OCI-LY7 (cell line): ENCODE measurements around the gene ACYP2. TPM values are rescaled to one million over a fixed set of nuclear protein-coding genes. Genes with fewer than 3 reads are reported as not detected.

Experiments
- BruUV-seq: library from RNA; stranded (reverse); fragments of 400-500 nt; replicated peaks from 2 replicates; lab custom pipeline; 2021; lab: Mats Ljungman, UMichigan
- CTCF ChIA-PET: fragments of 300-600 bp; sonication (Branson Sonifier 250); formaldehyde crosslinking; loops from one replicate; lab custom pipeline; 2022; ENCODE audit warnings: antibody characterized with exemption; ENCODE audit not compliant: unreplicated experiment; lab: Charles Lee
- POLR2A ChIA-PET: fragments of 300-600 bp; sonication (Branson Sonifier 250); formaldehyde crosslinking; loops from one replicate; lab custom pipeline; 2022; ENCODE audit warnings: antibody characterized with exemption; lab: Charles Lee
- DNase-seq: peaks from one replicate; pipeline ENCODE4 v3.0.0-alpha.2; 2015; ENCODE audit warnings: low spot score
- H2AFZ ChIP-seq: fragments of 200-600 bp; sonication (generic), shearing (Covaris generic); 2 replicates; pipeline ENCODE4 v1.6.1; 2014; ENCODE audit warnings: mild to moderate bottlenecking, antibody characterized with exemption, low read length, moderate library complexity
- H3K27ac ChIP-seq: fragments of 200-600 bp; sonication (generic); 2 replicates; pipeline ENCODE4 v1.5.1; 2014; ENCODE audit warnings: mixed run types, low read depth, mild to moderate bottlenecking, moderate library complexity, low read length, inconsistent platforms; ENCODE audit not compliant: poor library complexity, severe bottlenecking
- H3K36me3 ChIP-seq: fragments of 200-600 bp; sonication (generic); 2 replicates; pipeline ENCODE4 v1.6.1; 2014; ENCODE audit warnings: mild to moderate bottlenecking, antibody characterized with exemption, low read length, moderate library complexity, mixed read lengths; ENCODE audit not compliant: insufficient read depth
- H3K4me1 ChIP-seq: fragments of 200-600 bp; sonication (generic); 2 replicates; pipeline ENCODE4 v1.5.1; 2014; ENCODE audit warnings: mild to moderate bottlenecking, low read length; ENCODE audit not compliant: insufficient read depth, poor library complexity, severe bottlenecking
- H3K4me2 ChIP-seq: fragments of 200-600 bp; sonication (generic); 2 replicates; pipeline ENCODE4 v1.6.1; 2014; ENCODE audit warnings: mild to moderate bottlenecking, low read length
- H3K4me3 ChIP-seq: fragments of 200-600 bp; sonication (generic); 2 replicates; pipeline ENCODE4 v1.5.1; 2014; ENCODE audit warnings: mild to moderate bottlenecking, low read depth, low read length; ENCODE audit not compliant: poor library complexity, severe bottlenecking
- H3K79me2 ChIP-seq: fragments of 200-600 bp; sonication (generic); 2 replicates; pipeline ENCODE4 v1.6.1; 2016; ENCODE audit warnings: low read depth, mild to moderate bottlenecking, low read length, moderate library complexity, mixed read lengths; ENCODE audit not compliant: insufficient read depth
- H3K9me2 ChIP-seq: fragments of 200-600 bp; sonication (generic); 2 replicates; pipeline ENCODE4 v1.6.1; 2016; ENCODE audit warnings: mild to moderate bottlenecking, low read length, mixed read lengths; ENCODE audit not compliant: insufficient read depth
- H3K9me3 ChIP-seq: fragments of 200-600 bp; sonication (generic); 2 replicates; pipeline ENCODE4 v1.6.1; 2014; ENCODE audit warnings: mild to moderate bottlenecking, mixed run types, low read length, mixed read lengths
- H4K20me1 ChIP-seq: fragments of 200-600 bp; sonication (generic); 2 replicates; pipeline ENCODE4 v1.6.1; 2014; ENCODE audit warnings: mild to moderate bottlenecking, antibody characterized with exemption, low read length, moderate library complexity, mixed read lengths; ENCODE audit not compliant: insufficient read depth
- EZH2phosphoT487 ChIP-seq: fragments of 200-600 bp; sonication (generic); IDR thresholded peaks from 2 replicates; pipeline ENCODE4 v1.6.1; 2018; ENCODE audit warnings: low read depth, borderline replicate concordance, mild to moderate bottlenecking, mixed run types, antibody characterized with exemption, low read length, moderate library complexity, mixed read lengths
- intact Hi-C: fragments of 100-400 bp; cut with micrococcal nuclease; formaldehyde crosslinking; loops from one replicate; pipeline ENCODE4 v1.10.0; 2022; ENCODE audit not compliant: unreplicated experiment
- total RNA-seq, 2 experiments: library from RNA; depleted of rRNA in 1 of 2; stranded (reverse); fragments of >200 nt in 1 of 2; shearing (Covaris generic) in 1 of 2; gene quantifications; 2 replicates each; pipeline ENCODE4 v1.2.3, GENCODE V29; 2014 to 2022
- TF ChIP-seq, protein P1 (sequence below): fragments of 200-600 bp; sonication (generic); conservative IDR thresholded peaks from 2 replicates; pipeline ENCODE4 v1.5.1; 2014; ENCODE audit warnings: mild to moderate bottlenecking, antibody characterized with exemption, low read length, moderate library complexity, mixed read lengths

ACYP2 gene
- total RNA-seq, 2 experiments from 2014 or later, result 18.7 to 20.6 TPM

DNA sequence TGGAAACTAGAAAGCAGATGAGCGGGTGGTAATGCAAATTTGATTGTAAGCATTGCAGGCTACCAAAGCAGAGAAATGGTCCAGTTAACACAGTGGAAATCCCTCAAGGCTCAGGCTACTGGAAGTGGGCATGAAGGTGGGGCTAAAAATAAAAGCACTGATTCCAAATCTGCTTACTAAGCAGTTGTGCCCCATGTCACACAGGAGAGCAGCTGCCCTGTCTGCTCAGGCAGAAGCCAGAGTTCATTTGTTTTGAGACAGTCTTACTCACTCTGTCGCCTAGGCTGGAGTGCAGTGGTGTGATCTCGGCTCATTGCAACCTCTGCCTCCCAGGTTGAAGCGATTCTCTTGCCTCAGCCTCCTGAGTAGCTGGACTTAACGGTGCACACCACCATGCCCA lies 183.1 kb downstream of the ACYP2 start:
- TF ChIP-seq, protein P1, sequence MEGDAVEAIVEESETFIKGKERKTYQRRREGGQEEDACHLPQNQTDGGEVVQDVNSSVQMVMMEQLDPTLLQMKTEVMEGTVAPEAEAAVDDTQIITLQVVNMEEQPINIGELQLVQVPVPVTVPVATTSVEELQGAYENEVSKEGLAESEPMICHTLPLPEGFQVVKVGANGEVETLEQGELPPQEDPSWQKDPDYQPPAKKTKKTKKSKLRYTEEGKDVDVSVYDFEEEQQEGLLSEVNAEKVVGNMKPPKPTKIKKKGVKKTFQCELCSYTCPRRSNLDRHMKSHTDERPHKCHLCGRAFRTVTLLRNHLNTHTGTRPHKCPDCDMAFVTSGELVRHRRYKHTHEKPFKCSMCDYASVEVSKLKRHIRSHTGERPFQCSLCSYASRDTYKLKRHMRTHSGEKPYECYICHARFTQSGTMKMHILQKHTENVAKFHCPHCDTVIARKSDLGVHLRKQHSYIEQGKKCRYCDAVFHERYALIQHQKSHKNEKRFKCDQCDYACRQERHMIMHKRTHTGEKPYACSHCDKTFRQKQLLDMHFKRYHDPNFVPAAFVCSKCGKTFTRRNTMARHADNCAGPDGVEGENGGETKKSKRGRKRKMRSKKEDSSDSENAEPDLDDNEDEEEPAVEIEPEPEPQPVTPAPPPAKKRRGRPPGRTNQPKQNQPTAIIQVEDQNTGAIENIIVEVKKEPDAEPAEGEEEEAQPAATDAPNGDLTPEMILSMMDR, result no peak
- TF ChIP-seq EZH2phosphoT487, result no peak
- H3K36me3 ChIP-seq, result no peaks in the 10 kb centered on the region
- H3K4me1 ChIP-seq, result no peaks in the 10 kb centered on the region
- no peaks in the 10 kb centered on the region for H3K79me2 ChIP-seq
- no peaks in the 10 kb centered on the region for H4K20me1 ChIP-seq
- no peak overlapping the region for H3K4me2 ChIP-seq
- DNase-seq, result no peak
- POLR2A ChIA-PET, result interaction anchor here (0.6 kb wide), 1 partner anchor 93 kb away, joined by 5 read pairs; no protein-coding TSS in a partner anchor
- no peak overlapping the region for H3K27ac ChIP-seq
- CTCF ChIA-PET, result no interaction called here
- BruUV-seq, result no TSS peak
- no peak overlapping the region for H3K4me3 ChIP-seq
- H2AFZ ChIP-seq, result no peak overlapping the region
- H3K9me2 ChIP-seq, result no peaks in the 10 kb centered on the region
- no peaks in the 10 kb centered on the region for H3K9me3 ChIP-seq
- intact Hi-C loops, result no loop called here

DNA sequence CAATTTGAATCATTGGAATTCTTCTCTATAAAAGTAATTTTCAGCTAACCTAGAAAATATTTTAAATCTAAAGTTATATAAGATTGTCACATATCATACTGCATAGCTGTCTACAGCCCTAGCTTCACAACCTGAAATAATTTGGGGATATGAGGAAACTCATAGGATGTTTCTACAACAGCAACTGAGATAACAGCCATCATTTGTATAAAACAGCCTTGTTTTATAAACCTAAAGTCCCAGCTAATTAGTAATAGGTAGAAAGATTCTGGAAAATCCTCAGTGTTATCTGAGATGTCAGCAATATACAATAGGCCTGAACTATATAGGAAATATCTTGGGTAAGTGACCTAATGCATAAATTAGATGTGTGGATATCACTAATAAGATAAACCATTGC lies 188.2 kb downstream of the ACYP2 start:
- POLR2A ChIA-PET, result interaction anchor here (0.6 to 0.9 kb wide), 2 partner anchors 10 to 411 kb away, joined by 3 read pairs; no protein-coding TSS in a partner anchor
- TF ChIP-seq EZH2phosphoT487, result no peak
- TF ChIP-seq, protein P1, result no peak
- Histone ChIP-seq H3K4me1 (no peaks in the 10 kb centered on the region), H3K36me3 (no peaks in the 10 kb centered on the region), H3K79me2 (no peaks in the 10 kb centered on the region), H2AFZ (no peak overlapping the region), H3K9me3 (no peaks in the 10 kb centered on the region), H3K9me2 (no peaks in the 10 kb centered on the region), H3K27ac (no peak overlapping the region), H3K4me2 (no peak overlapping the region), H4K20me1 (no peaks in the 10 kb centered on the region), H3K4me3 (no peak overlapping the region)
- no peak for DNase-seq
- intact Hi-C loops, result no loop called here
- CTCF ChIA-PET, result interaction anchor here (0.6 kb wide), 1 partner anchor 108 kb away, joined by 3 read pairs; no protein-coding TSS in a partner anchor
- BruUV-seq, result no TSS peak

DNA sequence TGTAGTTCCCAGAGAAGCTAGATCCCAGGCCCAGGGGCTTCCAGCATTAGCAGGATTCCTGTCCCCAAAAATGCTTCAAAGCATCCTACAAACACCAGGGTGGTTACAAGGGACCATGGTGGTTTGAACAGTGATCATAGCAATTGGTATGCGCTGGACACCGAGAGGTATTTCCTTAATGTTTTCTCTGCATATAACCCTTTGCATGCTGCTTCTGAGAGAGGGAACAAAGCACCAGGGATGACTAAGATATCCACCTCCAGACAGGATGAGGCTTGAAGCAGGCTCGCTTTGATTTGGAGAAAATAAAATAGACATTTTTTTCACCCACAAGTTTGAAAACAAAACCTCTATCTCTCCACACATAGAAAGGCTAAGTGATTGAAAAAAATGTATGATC lies 191.1 kb downstream of the ACYP2 start:
- DNase-seq, result no peak
- H3K4me2 ChIP-seq, result no peak overlapping the region
- H3K36me3 ChIP-seq, result no peaks in the 10 kb centered on the region
- H3K27ac ChIP-seq, result no peak overlapping the region
- H3K79me2 ChIP-seq, result no peaks in the 10 kb centered on the region
- no peak overlapping the region for H3K4me3 ChIP-seq
- TF ChIP-seq, protein P1, result no peak
- no peak for TF ChIP-seq EZH2phosphoT487
- no peaks in the 10 kb centered on the region for H3K9me2 ChIP-seq
- H4K20me1 ChIP-seq, result no peaks in the 10 kb centered on the region
- H3K9me3 ChIP-seq, result no peaks in the 10 kb centered on the region
- no peak overlapping the region for H2AFZ ChIP-seq
- ChIA-PET CTCF (no interaction called here), POLR2A (no interaction called here)
- intact Hi-C loops, result no loop called here
- peaks cover 14% of the 10 kb centered on the region for H3K4me1 ChIP-seq
- BruUV-seq, result no TSS peak
